Amygdala (tissue), 56 donors: ENCODE data around the gene ULK1.

Experiments
- DNase-seq, 56 donors: peaks; one replicate each; lab custom pipeline; 2025; lab: John Stamatoyannopoulos, UW

Gene ULK1

GRCh38 chr12:131918311-131919050 lies 24.1 kb downstream of the ULK1 start:
- no peak for DNase-seq

GRCh38 chr12:131919051-131919347 lies 24.6 kb downstream of the ULK1 start:
- DNase-seq, result no peak

DNA sequence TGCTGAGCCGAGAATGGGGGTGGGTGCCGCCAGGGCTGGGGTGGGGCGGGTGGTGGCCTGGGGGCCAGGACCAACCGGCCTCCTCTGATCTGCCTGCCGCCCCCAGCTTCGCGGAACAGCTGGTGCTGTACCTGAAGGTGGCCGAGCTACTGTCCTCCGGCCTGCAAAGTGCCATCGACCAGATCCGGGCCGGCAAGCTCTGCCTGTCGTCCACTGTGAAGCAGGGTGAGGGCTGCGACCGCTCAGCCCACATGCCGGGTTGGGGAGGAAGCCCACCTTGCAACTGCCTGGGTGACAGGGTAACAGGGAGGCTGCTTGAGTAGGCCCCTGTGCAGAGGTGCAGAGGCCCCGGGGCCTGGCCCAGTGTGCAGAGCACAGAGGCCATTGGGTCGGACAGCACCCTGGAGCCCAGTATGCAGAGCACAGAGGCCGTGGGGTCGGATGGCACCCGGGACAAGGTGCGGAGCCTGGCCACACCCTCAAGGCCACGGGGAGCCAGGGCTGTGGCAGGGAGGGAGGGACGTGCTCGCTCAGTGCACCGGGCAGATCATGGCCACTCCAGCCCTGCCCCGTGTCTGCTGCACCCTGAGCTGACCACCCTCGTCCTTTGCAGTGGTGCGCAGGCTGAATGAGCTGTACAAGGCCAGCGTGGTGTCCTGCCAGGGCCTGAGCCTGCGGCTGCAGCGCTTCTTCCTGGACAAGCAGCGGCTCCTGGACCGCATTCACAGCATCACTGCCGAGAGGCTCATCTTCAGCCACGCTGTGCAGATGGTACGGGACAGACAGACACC lies 25.1 kb downstream of the ULK1 start:
- no peak for DNase-seq

DNA sequence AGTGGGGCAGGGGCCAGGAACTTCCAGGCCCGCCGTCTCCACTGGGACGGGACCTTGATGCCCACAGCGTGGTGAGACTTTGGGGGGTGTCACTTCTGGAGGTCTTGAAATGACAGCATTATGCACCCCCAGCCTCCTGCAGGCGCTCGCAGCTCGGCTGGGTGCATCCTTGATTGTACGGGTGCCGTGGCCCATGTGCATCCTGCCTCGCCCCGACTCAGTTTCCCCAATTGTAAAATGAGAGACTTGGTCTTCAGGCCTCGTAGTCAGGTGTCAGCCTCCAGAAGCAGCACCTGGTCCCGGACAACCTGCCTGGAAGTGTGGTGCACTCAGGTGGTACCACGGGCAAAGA lies 25.7 kb downstream of the ULK1 start:
- no peak for DNase-seq

DNA sequence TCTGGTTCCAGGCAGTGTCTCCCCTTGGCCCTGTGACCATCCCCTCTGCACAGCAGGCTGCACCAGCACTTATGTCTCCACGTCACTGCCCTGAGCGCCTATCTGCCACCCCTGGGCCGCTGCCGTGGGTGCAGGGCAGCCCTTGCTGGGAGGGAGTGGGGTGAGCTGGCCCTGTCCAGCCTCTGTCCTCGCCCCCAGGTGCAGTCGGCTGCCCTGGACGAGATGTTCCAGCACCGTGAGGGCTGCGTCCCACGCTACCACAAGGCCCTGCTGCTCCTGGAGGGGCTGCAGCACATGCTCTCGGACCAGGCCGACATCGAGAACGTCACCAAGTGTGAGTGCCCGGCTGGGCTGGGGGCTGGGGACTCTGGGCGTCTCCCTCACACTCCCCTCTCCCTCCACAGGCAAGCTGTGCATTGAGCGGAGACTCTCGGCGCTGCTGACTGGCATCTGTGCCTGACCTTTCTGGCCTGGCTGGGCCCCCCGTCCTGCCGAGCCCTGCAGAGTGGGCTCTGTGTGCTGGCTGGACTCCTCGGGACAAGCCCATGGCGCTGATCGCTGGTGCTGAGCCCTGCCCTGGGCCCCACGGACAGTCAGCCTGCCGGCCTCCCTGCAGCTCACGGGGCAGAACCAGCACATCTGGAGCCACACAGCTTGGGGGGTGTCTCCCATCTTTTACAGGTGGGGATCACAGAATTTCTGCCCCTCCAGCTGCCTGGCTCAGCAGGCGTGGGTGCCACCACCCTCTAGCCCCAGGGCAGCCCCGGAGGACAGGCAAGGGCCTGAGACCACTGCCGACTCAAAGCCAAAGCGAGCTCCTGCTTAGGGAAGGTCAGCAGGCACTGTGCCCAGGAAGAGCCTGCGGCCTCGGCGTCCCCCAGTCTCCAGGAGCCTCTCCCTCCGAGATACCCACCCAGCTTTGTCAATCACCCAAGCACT lies 26.7 kb downstream of the ULK1 start:
- no peak for DNase-seq

GRCh38 chr12:131921866-131922769 lies 27.7 kb downstream of the ULK1 start:
- DNase-seq, result no peak

DNA sequence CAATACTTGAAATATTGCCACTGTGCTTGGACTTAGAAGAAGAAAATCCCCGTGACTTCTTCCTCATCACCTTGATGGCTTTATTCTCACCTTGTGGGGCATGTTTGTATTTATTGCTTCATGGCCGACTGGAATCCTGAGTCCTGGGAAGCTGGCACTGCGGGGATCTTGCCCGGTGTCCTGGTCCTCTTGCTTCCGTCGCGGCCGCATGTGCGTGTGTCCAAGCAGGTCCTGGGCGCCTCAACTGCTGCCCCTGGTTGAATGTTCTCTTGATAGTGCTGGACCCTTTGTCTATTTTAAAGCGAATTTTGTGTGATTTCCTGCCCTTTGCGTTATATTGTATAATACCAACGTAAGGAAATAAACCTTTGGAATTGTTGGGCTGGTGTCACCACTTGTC lies 28.4 kb downstream of the ULK1 start:
- no peak for DNase-seq

DNA sequence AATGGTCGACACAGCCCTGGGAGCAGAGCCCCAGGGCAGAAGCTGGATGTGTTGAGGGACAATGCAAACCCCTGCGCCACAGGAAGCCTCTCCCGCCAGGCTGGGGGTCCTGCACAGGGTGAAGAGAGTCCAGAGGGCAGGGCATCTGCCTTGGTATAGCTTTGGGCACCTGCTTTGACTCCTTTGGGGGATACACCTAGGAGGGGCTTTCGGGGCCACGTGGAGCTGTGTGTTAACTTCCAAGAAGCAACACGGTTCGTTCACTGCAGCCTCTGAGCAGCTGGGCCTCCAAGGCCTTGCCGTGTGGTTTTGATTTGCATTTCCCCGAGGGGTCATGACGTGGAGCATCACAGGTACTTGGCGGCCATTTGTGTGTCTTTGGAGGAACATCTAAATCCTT lies 28.8 kb downstream of the ULK1 start:
- no peak for DNase-seq

- no peak for DNase-seq
Measured at GRCh38 chr12:131927110-131928079, 33.0 kb downstream of the ULK1 start.

DNA sequence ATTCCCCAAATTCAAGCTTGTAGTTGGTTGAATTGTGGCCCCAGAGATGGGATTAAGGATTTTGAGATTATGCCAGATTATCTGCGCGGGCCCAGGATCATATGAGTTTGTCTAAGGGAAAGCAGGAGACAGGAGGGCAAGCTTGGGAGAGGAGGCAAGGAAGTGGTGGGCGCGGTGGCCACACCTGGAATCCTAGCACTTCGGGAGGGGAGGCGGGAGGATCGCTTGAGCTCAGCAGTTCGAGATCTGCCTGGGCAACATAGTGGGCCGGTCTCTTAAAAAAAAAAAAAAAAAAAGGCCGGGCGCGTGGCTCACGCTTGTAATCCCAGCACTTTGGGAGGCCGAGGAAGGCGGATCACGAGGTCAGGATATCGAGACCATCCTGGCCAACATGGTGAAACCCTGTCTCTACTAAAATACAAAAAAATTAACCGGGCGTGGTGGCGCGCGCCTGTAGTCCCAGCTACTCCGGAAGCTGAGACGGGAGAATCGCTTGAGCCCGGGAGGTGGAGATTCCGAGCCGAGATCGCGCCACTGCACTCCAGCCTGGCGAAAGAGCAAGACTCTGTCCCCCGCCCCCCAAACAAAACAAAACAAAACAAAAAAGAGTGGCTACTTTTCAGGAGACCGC lies 33.8 kb downstream of the ULK1 start:
- no peak for DNase-seq

DNA sequence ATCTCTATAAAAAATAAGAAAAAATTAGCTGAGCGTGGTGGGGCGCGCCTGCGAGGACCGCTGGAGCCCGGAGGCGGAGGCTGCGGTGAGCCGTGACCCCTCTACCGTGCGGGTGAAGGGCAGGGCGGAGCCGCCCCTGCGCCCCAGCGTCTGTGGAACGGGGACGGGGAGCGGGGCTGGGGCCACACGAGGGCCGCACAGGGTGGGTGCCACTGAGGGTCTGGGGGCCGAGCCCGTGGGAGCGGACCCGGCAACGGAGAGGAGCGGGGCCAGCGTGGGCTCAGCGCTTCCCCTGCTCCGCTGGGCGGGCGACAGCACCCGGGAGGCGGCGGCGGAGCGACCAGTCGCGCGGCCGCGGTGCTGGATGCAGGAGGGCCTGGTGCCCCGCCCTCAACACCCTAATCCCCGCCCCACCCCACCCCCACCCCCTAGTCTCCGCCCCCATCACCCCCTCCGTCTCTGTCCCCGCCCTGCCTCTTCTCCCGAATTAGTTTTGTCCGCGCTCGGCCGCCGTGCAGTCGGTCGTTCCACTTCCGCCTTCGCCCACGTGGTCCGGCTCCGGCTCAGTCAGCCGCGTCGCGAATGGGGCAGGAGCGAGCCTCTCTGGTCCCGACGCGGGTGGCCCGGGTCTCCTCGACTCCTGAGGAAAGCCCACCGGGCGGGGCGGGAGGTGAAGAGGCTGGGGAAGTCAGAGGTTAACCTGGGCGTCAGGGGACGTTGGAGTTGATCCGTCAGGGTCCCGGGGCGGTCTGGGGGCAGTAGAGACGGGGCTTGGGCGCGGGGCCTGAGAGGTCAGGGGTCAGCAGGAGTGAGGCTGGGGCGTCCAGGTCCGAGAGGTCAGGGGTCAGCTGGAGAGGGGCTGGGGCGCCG lies 34.5 kb downstream of the ULK1 start, which contains the start of gene PUS1:
TSS of gene PUS1 (plus strand) at position 566 of the 870 bp plus-strand sequence. CDS start 447 bp downstream, outside the sequence.
- peak; percentile 42 to 95 (median 88) for DNase-seq

DNA sequence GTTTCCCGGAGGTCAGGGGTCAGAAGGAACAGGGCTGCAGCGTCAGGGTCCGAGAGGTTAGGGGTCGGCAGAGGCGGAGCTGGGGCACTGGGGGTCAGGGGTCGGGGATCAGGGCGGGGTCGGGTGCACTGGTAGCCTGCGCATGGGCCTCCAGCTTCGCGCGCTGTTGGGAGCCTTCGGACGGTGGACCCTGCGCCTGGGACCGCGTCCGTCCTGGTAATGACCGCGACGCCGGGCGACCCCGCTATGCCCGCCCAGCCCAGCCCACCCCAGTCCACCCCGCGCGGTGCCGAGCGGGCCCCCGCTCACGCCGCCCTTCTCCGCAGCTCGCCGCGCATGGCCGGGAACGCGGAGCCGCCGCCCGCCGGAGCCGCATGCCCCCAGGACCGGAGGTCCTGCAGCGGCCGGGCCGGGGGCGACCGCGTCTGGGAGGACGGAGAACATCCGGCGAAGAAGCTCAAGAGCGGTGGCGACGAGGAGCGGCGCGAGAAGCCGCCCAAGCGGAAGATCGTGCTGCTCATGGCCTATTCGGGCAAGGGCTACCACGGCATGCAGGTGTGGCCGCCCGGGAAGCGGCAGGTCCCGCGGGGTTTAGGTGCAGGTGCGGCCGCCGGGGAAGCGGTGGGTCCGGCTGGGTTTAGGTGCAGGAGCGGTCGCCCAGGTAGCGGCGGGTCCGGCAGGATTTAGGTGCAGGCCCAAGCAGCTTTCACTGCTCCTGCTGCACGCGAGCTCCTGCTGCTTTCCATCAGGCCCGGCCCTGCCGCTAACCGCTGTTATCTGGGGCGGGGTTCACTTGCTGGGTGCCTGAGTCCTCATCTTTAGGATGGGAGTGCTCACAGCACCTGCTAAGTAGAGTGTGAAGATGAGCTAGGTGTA lies 35.4 kb downstream of the ULK1 start:
- DNase-seq, result no peak

GRCh38 chr12:131930510-131930909 lies 36.1 kb downstream of the ULK1 start:
- no peak for DNase-seq

DNA sequence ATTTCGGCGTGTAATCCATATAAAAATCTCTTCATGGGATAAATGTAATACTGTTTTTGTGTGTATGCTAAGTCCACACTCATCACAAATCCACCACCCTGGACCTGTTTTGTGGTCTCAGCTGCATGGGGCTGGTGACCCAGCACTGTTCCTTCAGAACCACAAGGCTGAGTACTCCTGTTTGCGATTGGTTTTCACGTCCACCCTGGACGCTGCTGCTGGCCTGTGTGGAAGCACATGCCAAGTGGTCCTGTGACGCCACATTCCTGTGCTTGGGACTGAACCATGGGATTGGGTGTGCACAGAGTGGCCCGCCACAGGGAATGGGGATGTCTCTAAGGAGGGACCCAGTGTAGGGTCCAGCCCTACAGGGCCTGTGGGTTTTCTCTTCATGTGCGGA lies 39.0 kb downstream of the ULK1 start:
- DNase-seq, result no peak

GRCh38 chr12:131934535-131934934 lies 40.1 kb downstream of the ULK1 start:
- no peak for DNase-seq

DNA sequence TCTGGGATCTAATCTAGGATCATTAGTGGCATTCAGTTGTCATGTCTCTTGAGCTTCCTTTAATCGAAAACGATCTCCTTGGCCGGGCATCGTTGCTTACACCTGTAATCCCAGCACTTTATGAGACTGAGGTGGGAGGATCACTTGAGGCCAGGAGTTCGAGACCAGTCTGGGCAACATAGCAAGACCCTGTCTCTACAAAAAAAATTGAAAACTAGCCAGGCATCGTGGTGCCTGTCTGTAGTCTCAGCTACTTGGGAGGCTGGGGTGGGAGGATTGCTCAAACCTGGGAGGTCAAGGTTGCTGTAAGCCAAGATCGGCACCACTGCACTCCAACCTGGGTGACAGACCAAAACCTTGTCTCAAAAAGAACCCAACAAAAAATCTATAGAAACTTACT lies 43.7 kb downstream of the ULK1 start:
- no peak for DNase-seq
